ENCODE data around the gene RIC3.

Gene RIC3

DNA sequence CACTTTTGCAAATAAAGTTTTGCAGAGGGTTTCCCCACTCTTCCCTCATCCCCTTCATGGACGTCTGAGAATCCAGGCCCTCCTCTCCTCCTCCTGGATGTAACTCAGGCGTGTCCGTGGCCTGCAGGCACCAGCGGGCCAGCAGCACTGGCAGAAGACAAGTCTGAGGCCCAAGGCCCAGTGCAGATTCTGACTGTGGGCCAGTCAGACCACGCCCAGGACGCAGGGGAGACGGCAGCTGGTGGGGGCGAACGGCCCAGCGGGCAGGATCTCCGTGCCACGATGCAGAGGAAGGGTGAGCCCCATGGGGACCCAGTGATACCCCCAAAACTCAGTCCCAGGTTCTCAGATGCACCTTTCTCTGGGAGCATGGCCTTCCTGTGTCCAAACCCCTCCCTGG, 73.5 kb downstream of the RIC3 start:
- no peak for TF ChIP-seq ZBTB7A (IDR thresholded peaks at IDR 0.05; ENCODE audit: low read depth)
- no peak for TF ChIP-seq CREB1 (IDR thresholded peaks at IDR 0.05; ENCODE audit: low read depth)
- TF ChIP-seq YY1 (IDR thresholded peaks at IDR 0.05; ENCODE audit: low read depth): no peak
- TF ChIP-seq FOXM1 (IDR thresholded peaks at IDR 0.05; ENCODE audit: borderline replicate concordance, low read depth): no peak
- no peak for TF ChIP-seq EP300 (IDR thresholded peaks at IDR 0.05; ENCODE audit: borderline replicate concordance)
- TF ChIP-seq EGR1 (IDR thresholded peaks at IDR 0.05): no peak
- no peak for TF ChIP-seq NFIC (IDR thresholded peaks at IDR 0.05)
- TF ChIP-seq, protein P1, sequence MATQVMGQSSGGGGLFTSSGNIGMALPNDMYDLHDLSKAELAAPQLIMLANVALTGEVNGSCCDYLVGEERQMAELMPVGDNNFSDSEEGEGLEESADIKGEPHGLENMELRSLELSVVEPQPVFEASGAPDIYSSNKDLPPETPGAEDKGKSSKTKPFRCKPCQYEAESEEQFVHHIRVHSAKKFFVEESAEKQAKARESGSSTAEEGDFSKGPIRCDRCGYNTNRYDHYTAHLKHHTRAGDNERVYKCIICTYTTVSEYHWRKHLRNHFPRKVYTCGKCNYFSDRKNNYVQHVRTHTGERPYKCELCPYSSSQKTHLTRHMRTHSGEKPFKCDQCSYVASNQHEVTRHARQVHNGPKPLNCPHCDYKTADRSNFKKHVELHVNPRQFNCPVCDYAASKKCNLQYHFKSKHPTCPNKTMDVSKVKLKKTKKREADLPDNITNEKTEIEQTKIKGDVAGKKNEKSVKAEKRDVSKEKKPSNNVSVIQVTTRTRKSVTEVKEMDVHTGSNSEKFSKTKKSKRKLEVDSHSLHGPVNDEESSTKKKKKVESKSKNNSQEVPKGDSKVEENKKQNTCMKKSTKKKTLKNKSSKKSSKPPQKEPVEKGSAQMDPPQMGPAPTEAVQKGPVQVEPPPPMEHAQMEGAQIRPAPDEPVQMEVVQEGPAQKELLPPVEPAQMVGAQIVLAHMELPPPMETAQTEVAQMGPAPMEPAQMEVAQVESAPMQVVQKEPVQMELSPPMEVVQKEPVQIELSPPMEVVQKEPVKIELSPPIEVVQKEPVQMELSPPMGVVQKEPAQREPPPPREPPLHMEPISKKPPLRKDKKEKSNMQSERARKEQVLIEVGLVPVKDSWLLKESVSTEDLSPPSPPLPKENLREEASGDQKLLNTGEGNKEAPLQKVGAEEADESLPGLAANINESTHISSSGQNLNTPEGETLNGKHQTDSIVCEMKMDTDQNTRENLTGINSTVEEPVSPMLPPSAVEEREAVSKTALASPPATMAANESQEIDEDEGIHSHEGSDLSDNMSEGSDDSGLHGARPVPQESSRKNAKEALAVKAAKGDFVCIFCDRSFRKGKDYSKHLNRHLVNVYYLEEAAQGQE (IDR thresholded peaks at IDR 0.05; ENCODE audit: low read depth): no peak
- TF ChIP-seq CEBPB (IDR thresholded peaks at IDR 0.05): no peak
- TF ChIP-seq TEAD4 (IDR thresholded peaks at IDR 0.05): no peak
- TF ChIP-seq RAD21 (IDR thresholded peaks at IDR 0.05; ENCODE audit: low read depth): no peak
- TF ChIP-seq TCF12 (IDR thresholded peaks at IDR 0.05; ENCODE audit: low read depth): no peak
- TF ChIP-seq, protein P2, sequence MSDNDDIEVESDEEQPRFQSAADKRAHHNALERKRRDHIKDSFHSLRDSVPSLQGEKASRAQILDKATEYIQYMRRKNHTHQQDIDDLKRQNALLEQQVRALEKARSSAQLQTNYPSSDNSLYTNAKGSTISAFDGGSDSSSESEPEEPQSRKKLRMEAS (IDR thresholded peaks at IDR 0.05): no peak
- TF ChIP-seq, protein P3, sequence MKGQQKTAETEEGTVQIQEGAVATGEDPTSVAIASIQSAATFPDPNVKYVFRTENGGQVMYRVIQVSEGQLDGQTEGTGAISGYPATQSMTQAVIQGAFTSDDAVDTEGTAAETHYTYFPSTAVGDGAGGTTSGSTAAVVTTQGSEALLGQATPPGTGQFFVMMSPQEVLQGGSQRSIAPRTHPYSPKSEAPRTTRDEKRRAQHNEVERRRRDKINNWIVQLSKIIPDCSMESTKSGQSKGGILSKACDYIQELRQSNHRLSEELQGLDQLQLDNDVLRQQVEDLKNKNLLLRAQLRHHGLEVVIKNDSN (IDR thresholded peaks at IDR 0.05): no peak
- TF ChIP-seq TAF1 (IDR thresholded peaks at IDR 0.05; ENCODE audit: low read depth): no peak

DNA sequence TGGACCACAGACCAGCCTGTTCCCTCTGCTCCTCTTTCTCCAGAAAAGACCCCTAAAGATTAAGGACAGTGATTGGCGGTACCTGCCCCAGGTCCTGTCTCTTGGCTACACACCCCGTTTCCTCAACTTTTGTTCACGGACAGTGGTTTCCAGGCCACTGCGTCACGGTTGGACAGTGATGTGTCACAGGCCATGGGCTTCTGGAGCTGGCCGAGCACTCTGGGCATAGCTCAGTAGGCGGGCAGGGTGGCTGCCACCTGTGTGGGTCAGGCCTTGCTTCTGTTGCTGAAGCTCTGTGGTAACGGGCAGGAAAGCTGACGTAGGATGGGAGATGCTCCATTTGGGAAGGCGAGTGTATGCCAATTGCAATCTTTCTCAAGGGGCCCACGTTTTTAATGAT, 74.2 kb downstream of the RIC3 start:
- TF ChIP-seq TEAD4 (IDR thresholded peaks at IDR 0.05) (no peak), TAF1 (IDR thresholded peaks at IDR 0.05; ENCODE audit: low read depth) (no peak), TCF12 (IDR thresholded peaks at IDR 0.05; ENCODE audit: low read depth) (no peak), RAD21 (IDR thresholded peaks at IDR 0.05; ENCODE audit: low read depth) (no peak), EGR1 (IDR thresholded peaks at IDR 0.05) (no peak), NFIC (IDR thresholded peaks at IDR 0.05) (no peak)
- TF ChIP-seq, protein P1 (IDR thresholded peaks at IDR 0.05; ENCODE audit: low read depth): no peak
- TF ChIP-seq, protein P3 (IDR thresholded peaks at IDR 0.05): no peak

DNA sequence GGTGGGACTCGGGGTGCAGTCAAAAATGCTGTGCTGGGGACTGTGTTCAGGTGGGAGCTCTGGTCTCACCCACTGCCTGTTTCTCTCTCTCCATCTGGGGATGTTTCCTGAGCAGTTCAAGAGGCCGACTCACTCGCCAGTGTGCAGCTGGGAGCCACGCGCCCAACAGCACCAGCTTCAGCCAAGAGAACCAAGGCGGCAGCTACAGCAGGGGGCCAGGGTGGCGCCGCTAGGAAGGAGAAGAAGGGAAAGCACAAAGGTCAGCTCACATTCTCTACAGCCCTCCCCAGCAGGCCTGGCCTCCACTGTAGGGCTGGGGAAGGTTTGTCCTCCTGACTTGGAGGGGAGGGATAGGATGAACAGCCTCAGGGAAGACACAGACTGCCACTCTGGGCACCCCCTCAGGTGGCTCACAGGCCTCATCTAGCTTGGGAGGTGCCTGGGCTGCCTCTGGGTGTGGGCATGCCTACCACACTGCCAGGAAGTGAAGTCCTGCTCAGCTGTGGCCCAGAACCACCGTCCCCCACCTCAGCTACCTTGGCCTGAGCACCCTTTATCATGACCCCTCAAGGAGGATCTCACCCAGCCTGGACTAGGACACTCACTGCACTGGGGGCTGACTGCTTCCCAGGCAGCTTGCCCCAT, 74.8 kb downstream of the RIC3 start:
- TF ChIP-seq CEBPB (IDR thresholded peaks at IDR 0.05) (no peak), EGR1 (IDR thresholded peaks at IDR 0.05) (no peak), TAF1 (IDR thresholded peaks at IDR 0.05; ENCODE audit: low read depth) (no peak), TEAD4 (IDR thresholded peaks at IDR 0.05) (no peak), FOXM1 (IDR thresholded peaks at IDR 0.05; ENCODE audit: borderline replicate concordance, low read depth) (no peak)
- TF ChIP-seq, protein P2 (IDR thresholded peaks at IDR 0.05): no peak
- TF ChIP-seq, protein P1 (IDR thresholded peaks at IDR 0.05; ENCODE audit: low read depth): no peak

DNA sequence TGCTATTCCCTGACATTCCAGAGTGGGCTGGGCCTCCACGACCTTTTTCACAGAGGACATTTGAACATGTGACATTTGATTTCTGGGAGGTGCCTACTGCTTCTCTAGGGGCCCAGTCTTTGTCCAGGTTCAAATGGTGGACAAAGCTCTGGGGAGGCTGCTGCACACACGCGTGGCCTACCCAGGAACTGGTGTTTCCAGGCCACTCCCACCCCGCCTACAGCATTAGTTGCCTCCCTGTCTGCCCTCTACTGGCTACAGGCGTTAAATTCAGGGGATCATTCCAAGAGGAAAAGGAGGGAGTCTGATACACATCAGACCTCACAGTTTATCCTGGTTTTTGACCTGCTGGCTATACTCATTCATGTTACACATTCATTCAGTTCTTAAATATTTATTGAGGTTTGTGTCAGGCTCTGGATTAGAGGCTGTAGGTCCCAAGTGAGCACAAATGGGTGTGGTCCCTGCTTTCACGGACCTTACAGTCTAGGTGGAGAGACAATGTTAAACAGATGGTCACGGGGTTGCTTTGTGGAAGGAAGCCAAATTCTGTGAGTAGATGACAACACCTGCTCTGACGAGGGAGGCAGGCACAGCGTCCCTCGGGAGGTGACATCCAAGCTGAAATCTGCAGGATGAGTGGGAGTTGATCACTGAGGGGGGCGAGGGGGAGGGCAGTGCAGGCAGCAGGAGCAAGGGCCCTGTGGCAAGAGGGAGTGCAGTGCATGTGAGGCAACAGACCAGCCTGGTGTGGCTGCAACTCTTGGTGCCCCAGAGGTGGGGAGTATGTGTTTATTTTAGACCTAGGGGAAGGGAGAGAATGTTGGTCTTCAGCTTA, 76.0 kb downstream of the RIC3 start:
- TF ChIP-seq RAD21 (IDR thresholded peaks at IDR 0.05; ENCODE audit: low read depth) (peak; percentile 48; the same call in 1 of the 2 replicates), TEAD4 (IDR thresholded peaks at IDR 0.05) (no peak), TAF1 (IDR thresholded peaks at IDR 0.05; ENCODE audit: low read depth) (no peak), TCF12 (IDR thresholded peaks at IDR 0.05; ENCODE audit: low read depth) (no peak), NFIC (IDR thresholded peaks at IDR 0.05) (no peak)

Measured in Ishikawa (cell line).